SU-DHL-6 (cell line): ENCODE data around the gene SHOC2.

Source experiments
- H2AFZ ChIP-seq: fragments of 200-600 bp; sonication (generic); 2 replicates; pipeline ENCODE4 v1.6.1; 2014; ENCODE audit warnings: low read depth, mild to moderate bottlenecking, moderate library complexity, mixed read lengths, antibody characterized with exemption, low read length; ENCODE audit not compliant: severe bottlenecking
- H3F3A ChIP-seq: fragments of 200-600 bp; shearing (Covaris generic); 2 replicates; pipeline ENCODE4 v1.6.0; 2016; ENCODE audit warnings: antibody characterized with exemption, mild to moderate bottlenecking; ENCODE audit not compliant: insufficient read depth
- H3K27ac ChIP-seq: fragments of 200-600 bp; sonication (generic); 2 replicates; pipeline ENCODE4 v1.5.1; 2016; ENCODE audit warnings: low read depth, mild to moderate bottlenecking, low read length, moderate library complexity, mixed read lengths
- H3K27me3 ChIP-seq: fragments of 200-600 bp; sonication (generic), shearing (Covaris generic); 2 replicates; pipeline ENCODE4 v1.6.0; 2014; ENCODE audit warnings: mild to moderate bottlenecking, low read length
- H3K36me3 ChIP-seq: fragments of 200-600 bp; sonication (generic); 2 replicates; pipeline ENCODE4 v1.6.1; 2014; ENCODE audit warnings: mild to moderate bottlenecking, low read length, mixed read lengths
- H3K4me2 ChIP-seq: fragments of 300-600, 200-600 bp; shearing (Covaris generic), sonication (generic); 2 replicates; pipeline ENCODE4 v1.6.0; 2014; ENCODE audit warnings: low read length, low read depth, mild to moderate bottlenecking; ENCODE audit not compliant: poor library complexity, severe bottlenecking
- H3K4me3 ChIP-seq: fragments of 200-600 bp; sonication (generic); 2 replicates; pipeline ENCODE4 v1.5.1; 2014; ENCODE audit warnings: antibody characterized with exemption, low read length, mild to moderate bottlenecking, mixed read lengths; ENCODE audit not compliant: insufficient read depth, poor library complexity, severe bottlenecking
- H3K79me2 ChIP-seq: fragments of 200-600 bp; sonication (generic); 2 replicates; pipeline ENCODE4 v1.6.1; 2014; ENCODE audit warnings: mild to moderate bottlenecking, low read length, moderate library complexity; ENCODE audit not compliant: insufficient read depth
- H3K9ac ChIP-seq: fragments of 200-600 bp; sonication (generic); 2 replicates; pipeline ENCODE4 v1.7.0; 2014; ENCODE audit warnings: mild to moderate bottlenecking, low read length
- H3K9me2 ChIP-seq: fragments of 200-600 bp; sonication (generic); replicated peaks from 2 replicates; pipeline ENCODE4 v1.6.1; 2014; ENCODE audit warnings: low read length; ENCODE audit not compliant: insufficient read depth
- H3K9me3 ChIP-seq: fragments of 200-600 bp; sonication (generic); 2 replicates; pipeline ENCODE4 v1.6.1; 2014; ENCODE audit warnings: low read length, mixed read lengths; ENCODE audit not compliant: insufficient read depth
- H4K20me1 ChIP-seq: fragments of 200-600 bp; sonication (generic); 2 replicates; pipeline ENCODE4 v1.6.1; 2014; ENCODE audit warnings: low read depth, mild to moderate bottlenecking, antibody characterized with exemption, low read length, moderate library complexity, mixed read lengths
- EZH2phosphoT487 ChIP-seq: fragments of 200-600 bp; sonication (generic), shearing (Covaris generic); conservative IDR thresholded peaks from 2 replicates; pipeline ENCODE4 v1.6.1; 2018; ENCODE audit warnings: mild to moderate bottlenecking, antibody characterized with exemption, low read length, moderate library complexity, mixed read lengths
- TF ChIP-seq, protein P1 (sequence below): fragments of 200-600 bp; sonication (generic); IDR thresholded peaks from one replicate; pipeline ENCODE4 v1.5.1; 2017; ENCODE audit warnings: antibody characterized with exemption, mild to moderate bottlenecking, low read length, moderate library complexity; ENCODE audit not compliant: insufficient read depth, poor library complexity, severe bottlenecking

The SHOC2 gene

DNA sequence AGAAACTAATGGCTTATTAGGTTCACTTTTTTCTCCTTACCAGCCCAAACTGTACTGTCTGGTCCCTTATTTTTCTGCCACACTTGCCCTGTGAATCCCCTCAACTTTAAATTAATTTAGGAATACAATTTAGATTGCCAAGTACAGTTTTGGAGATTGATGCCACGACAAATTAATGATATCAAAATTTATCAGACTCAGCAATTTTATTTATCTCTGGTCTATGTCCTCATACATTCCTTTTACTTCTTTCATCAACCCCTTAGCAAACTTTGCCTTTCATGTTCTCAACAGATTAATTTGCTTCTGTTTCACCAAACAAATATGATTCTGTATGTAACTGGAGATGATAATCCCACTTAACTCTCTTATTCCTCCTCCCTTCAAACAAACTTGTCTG, 38.2 kb downstream of the SHOC2 start:
- Histone ChIP-seq H4K20me1 (peaks cover 38% of the 10 kb centered on the region), H3K36me3 (no peaks in the 10 kb centered on the region), H3K4me3 (no peak overlapping the region), H3K9me2 (no peaks in the 10 kb centered on the region), H3K9me3 (no peaks in the 10 kb centered on the region), H3K4me2 (no peak overlapping the region), H3K27ac (no peak overlapping the region), H3F3A (peaks cover 8% of the 10 kb centered on the region; the same call in 1 of the 2 replicates), H3K79me2 (peaks cover 96% of the 10 kb centered on the region), H3K9ac (no peak overlapping the region), H2AFZ (no peak overlapping the region), H3K27me3 (no peaks in the 10 kb centered on the region)
- TF ChIP-seq, protein P1, sequence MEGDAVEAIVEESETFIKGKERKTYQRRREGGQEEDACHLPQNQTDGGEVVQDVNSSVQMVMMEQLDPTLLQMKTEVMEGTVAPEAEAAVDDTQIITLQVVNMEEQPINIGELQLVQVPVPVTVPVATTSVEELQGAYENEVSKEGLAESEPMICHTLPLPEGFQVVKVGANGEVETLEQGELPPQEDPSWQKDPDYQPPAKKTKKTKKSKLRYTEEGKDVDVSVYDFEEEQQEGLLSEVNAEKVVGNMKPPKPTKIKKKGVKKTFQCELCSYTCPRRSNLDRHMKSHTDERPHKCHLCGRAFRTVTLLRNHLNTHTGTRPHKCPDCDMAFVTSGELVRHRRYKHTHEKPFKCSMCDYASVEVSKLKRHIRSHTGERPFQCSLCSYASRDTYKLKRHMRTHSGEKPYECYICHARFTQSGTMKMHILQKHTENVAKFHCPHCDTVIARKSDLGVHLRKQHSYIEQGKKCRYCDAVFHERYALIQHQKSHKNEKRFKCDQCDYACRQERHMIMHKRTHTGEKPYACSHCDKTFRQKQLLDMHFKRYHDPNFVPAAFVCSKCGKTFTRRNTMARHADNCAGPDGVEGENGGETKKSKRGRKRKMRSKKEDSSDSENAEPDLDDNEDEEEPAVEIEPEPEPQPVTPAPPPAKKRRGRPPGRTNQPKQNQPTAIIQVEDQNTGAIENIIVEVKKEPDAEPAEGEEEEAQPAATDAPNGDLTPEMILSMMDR = no peak
- no peak for TF ChIP-seq EZH2phosphoT487

- Histone ChIP-seq H3K27ac (no peak overlapping the region), H3K4me3 (no peak overlapping the region), H3K9me2 (no peaks in the 10 kb centered on the region), H4K20me1 (peaks cover 37% of the 10 kb centered on the region), H3K9me3 (no peaks in the 10 kb centered on the region), H3K9ac (no peak overlapping the region), H3F3A (peaks cover 8% of the 10 kb centered on the region; the same call in 1 of the 2 replicates), H2AFZ (no peak overlapping the region), H3K79me2 (peaks cover 100% of the 10 kb centered on the region), H3K27me3 (no peaks in the 10 kb centered on the region), H3K4me2 (no peak overlapping the region), H3K36me3 (0 out of 2 replicates have a peak, but pooled peaks cover 3% of the 10 kb centered on the region)
- TF ChIP-seq, protein P1 = no peak
- no peak for TF ChIP-seq EZH2phosphoT487
Observed at GRCh38 chr10:110959379-110960332, 40.3 kb downstream of the SHOC2 start.

GRCh38 chr10:110960333-110960712, 40.9 kb downstream of the SHOC2 start:
- Histone ChIP-seq H3K4me2 (no peak overlapping the region), H3K9me2 (no peaks in the 10 kb centered on the region), H3K36me3 (peaks cover 10% of the 10 kb centered on the region; the same call in 1 of the 2 replicates), H4K20me1 (peaks cover 37% of the 10 kb centered on the region), H3K9me3 (no peaks in the 10 kb centered on the region), H3F3A (peaks cover 13% of the 10 kb centered on the region; the same call in 1 of the 2 replicates), H3K9ac (no peak overlapping the region), H3K79me2 (peaks cover 100% of the 10 kb centered on the region), H3K4me3 (no peak overlapping the region), H2AFZ (no peak overlapping the region), H3K27ac (no peak overlapping the region), H3K27me3 (no peaks in the 10 kb centered on the region)
- TF ChIP-seq EZH2phosphoT487 = no peak
- TF ChIP-seq, protein P1 = no peak
